MM.1S (cell line): ENCODE results near the gene TLDC2.

Experiments used
- DNase-seq: peaks from one replicate; pipeline ENCODE4 v3.0.0-alpha.2; 2015
- H2AFZ ChIP-seq: fragments of 300-600 bp; sonication (generic); 2 replicates; pipeline ENCODE4 v1.6.0; 2016; ENCODE audit warnings: antibody characterized with exemption, low read length
- H3F3A ChIP-seq: fragments of 300-600 bp; sonication (generic); 2 replicates; pipeline ENCODE4 v1.6.1; 2016; ENCODE audit warnings: mild to moderate bottlenecking, antibody characterized with exemption, low read length, moderate library complexity, mixed read lengths; ENCODE audit not compliant: insufficient read depth
- H3K27ac ChIP-seq: fragments of 300-600 bp; sonication (generic); 2 replicates; pipeline ENCODE4 v1.5.1; 2016; ENCODE audit warnings: mild to moderate bottlenecking, low read length
- H3K27me3 ChIP-seq: fragments of 300-600 bp; sonication (generic); replicated peaks from 2 replicates; pipeline ENCODE4 v1.6.0; 2016; ENCODE audit warnings: low read length; ENCODE audit not compliant: insufficient read depth
- H3K36me3 ChIP-seq: fragments of 300-600 bp; sonication (generic); replicated peaks from 2 replicates; pipeline ENCODE4 v1.6.1; 2016; ENCODE audit warnings: mild to moderate bottlenecking, low read length, mixed read lengths; ENCODE audit not compliant: insufficient read depth
- H3K4me1 ChIP-seq: fragments of 300-600 bp; sonication (generic); 2 replicates; pipeline ENCODE4 v1.6.1; 2016; ENCODE audit warnings: low read length, mixed read lengths
- H3K4me2 ChIP-seq: fragments of 300-600 bp; sonication (generic); 2 replicates; pipeline ENCODE4 v1.6.0; 2016; ENCODE audit warnings: low read depth, low read length
- H3K4me3 ChIP-seq: fragments of 300-600 bp; sonication (generic); 2 replicates; pipeline ENCODE4 v1.5.1; 2016; ENCODE audit warnings: low read length, mixed read lengths
- H3K79me2 ChIP-seq: fragments of 300-600 bp; sonication (generic); 2 replicates; pipeline ENCODE4 v1.6.1; 2016; ENCODE audit warnings: mixed run types, low read length, mixed read lengths
- H3K9ac ChIP-seq: fragments of 300-600 bp; sonication (generic); 2 replicates; pipeline ENCODE4 v1.6.1; 2016; ENCODE audit warnings: low read length, mixed read lengths
- H3K9me2 ChIP-seq: fragments of 300-600 bp; sonication (generic); replicated peaks from 2 replicates; pipeline ENCODE4 v1.6.1; 2016; ENCODE audit warnings: mild to moderate bottlenecking, low read length, mixed read lengths; ENCODE audit not compliant: insufficient read depth
- H3K9me3 ChIP-seq: fragments of 300-600 bp; sonication (generic); replicated peaks from 2 replicates; pipeline ENCODE4 v1.6.1; 2016; ENCODE audit warnings: mild to moderate bottlenecking, low read length, mixed read lengths; ENCODE audit not compliant: insufficient read depth
- H4K20me1 ChIP-seq: fragments of 300-600 bp; sonication (generic); 2 replicates; pipeline ENCODE4 v1.6.1; 2016; ENCODE audit warnings: mild to moderate bottlenecking, low read length, moderate library complexity, mixed read lengths; ENCODE audit not compliant: insufficient read depth
- EZH2 ChIP-seq: fragments of 300-600 bp; sonication (generic); optimal IDR thresholded peaks from 2 replicates; pipeline ENCODE3; 2017; ENCODE audit warnings: low read depth, mild to moderate bottlenecking, antibody characterized with exemption, low read length, mixed read lengths
- EZH2phosphoT487 ChIP-seq: fragments of 300-600 bp; sonication (generic); IDR thresholded peaks from 2 replicates; pipeline ENCODE4 v1.6.1; 2018; ENCODE audit warnings: antibody characterized with exemption, low read length
- TF ChIP-seq, protein P1 (sequence below): fragments of 300-600 bp; sonication (generic); IDR thresholded peaks from 2 replicates; pipeline ENCODE4 v1.5.1; 2016; ENCODE audit warnings: antibody characterized with exemption, low read length, mixed read lengths

TLDC2 gene

DNA sequence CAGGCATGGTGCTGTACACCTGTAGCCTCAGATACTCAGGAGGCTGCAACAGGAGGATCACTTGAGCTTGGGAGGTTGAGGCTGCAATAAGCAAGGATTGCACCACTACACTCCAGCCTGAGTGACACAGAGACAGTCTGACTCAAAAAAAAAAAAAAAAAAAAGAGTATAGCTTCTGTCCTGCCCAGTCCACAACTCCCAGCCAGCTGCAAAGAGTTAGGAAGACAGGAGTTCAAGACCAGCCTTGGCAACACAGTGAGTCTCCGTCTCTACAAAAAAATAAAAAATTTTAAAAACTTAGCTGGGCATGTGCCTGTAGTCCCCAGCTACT lies 28.3 kb upstream of the TLDC2 start:
- Histone ChIP-seq H3K27ac (no peak overlapping the region), H3K36me3 (no peaks in the 10 kb centered on the region), H3K9me3 (no peaks in the 10 kb centered on the region), H3K4me1 (peaks cover 10% of the 10 kb centered on the region), H3K27me3 (no peaks in the 10 kb centered on the region), H3K4me2 (no peak overlapping the region), H3K4me3 (no peak overlapping the region), H3K79me2 (no peaks in the 10 kb centered on the region), H2AFZ (no peak overlapping the region), H3K9ac (no peak overlapping the region), H3F3A (peaks cover 6% of the 10 kb centered on the region; the same call in 1 of the 2 replicates), H4K20me1 (no peaks in the 10 kb centered on the region), H3K9me2 (no peaks in the 10 kb centered on the region)
- TF ChIP-seq EZH2phosphoT487: no peak
- TF ChIP-seq, protein P1, sequence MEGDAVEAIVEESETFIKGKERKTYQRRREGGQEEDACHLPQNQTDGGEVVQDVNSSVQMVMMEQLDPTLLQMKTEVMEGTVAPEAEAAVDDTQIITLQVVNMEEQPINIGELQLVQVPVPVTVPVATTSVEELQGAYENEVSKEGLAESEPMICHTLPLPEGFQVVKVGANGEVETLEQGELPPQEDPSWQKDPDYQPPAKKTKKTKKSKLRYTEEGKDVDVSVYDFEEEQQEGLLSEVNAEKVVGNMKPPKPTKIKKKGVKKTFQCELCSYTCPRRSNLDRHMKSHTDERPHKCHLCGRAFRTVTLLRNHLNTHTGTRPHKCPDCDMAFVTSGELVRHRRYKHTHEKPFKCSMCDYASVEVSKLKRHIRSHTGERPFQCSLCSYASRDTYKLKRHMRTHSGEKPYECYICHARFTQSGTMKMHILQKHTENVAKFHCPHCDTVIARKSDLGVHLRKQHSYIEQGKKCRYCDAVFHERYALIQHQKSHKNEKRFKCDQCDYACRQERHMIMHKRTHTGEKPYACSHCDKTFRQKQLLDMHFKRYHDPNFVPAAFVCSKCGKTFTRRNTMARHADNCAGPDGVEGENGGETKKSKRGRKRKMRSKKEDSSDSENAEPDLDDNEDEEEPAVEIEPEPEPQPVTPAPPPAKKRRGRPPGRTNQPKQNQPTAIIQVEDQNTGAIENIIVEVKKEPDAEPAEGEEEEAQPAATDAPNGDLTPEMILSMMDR: no peak
- no peak for TF ChIP-seq EZH2
- DNase-seq: no peak

DNA sequence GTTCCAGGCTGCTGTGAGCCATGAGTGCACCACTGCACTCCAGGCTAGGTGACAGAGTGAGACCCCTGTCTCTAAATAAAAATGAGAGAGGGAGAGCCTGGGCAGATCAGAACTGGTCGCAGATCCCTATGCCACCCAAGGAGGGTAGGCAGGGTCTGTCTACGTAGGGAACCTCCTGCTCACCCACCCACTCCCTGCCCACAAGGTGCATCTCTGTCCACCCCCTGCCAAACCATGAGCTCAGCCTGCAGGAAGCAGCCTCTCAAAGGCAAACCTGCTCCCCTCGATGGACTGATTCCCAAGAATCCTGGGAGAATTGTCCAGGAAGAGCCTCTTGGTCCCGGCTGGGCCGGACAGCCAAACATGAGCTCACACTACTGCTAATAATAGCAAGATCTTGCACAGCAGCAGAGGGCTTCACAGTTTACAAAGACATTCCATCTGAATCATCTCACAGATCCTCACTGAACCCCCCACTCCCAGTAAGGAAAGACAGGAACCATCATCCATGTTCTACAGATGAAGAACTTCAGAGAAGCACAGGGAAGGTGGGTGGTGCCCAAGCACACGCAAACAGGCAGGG lies 27.8 kb upstream of the TLDC2 start:
- Histone ChIP-seq H3K36me3 (no peaks in the 10 kb centered on the region), H3K27ac (no peak overlapping the region), H3K79me2 (no peaks in the 10 kb centered on the region), H3K9ac (no peak overlapping the region), H4K20me1 (no peaks in the 10 kb centered on the region), H3K4me3 (no peak overlapping the region), H3K4me1 (peaks cover 5% of the 10 kb centered on the region), H3F3A (peaks cover 1% of the 10 kb centered on the region; the same call in 1 of the 2 replicates), H3K4me2 (no peak overlapping the region), H2AFZ (no peak overlapping the region), H3K9me2 (no peaks in the 10 kb centered on the region), H3K9me3 (no peaks in the 10 kb centered on the region), H3K27me3 (no peaks in the 10 kb centered on the region)
- no peak for DNase-seq
- TF ChIP-seq EZH2phosphoT487 (no peak), EZH2 (no peak)
- TF ChIP-seq, protein P1: no peak

DNA sequence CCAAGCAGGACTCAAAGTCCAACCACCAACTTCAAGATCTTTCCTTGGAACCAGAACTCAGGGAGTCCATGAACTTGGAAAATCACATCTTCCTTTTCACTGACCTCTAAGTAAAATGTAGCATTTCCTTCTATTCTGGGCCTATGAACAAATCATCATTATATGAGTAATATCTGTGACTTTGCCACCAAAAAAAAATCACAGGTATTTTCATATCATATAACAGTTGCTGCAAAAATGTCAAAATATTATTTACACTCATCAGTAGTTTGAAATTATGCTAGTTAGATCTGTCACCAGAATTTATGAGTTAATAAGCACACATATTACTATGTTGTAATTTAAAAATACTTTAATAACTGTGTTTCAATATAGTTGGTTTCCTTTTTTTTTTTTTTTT lies 27.3 kb upstream of the TLDC2 start:
- no peaks in the 10 kb centered on the region for H3F3A ChIP-seq
- H3K27ac ChIP-seq: no peak overlapping the region
- no peak overlapping the region for H2AFZ ChIP-seq
- no peak for DNase-seq
- no peaks in the 10 kb centered on the region for H3K9me3 ChIP-seq
- H3K9ac ChIP-seq: no peak overlapping the region
- no peaks in the 10 kb centered on the region for H3K79me2 ChIP-seq
- no peak overlapping the region for H3K4me2 ChIP-seq
- no peaks in the 10 kb centered on the region for H3K9me2 ChIP-seq
- H4K20me1 ChIP-seq: no peaks in the 10 kb centered on the region
- TF ChIP-seq EZH2phosphoT487 (no peak), EZH2 (no peak)
- TF ChIP-seq, protein P1: no peak
- H3K36me3 ChIP-seq: no peaks in the 10 kb centered on the region
- H3K4me3 ChIP-seq: no peak overlapping the region
- no peaks in the 10 kb centered on the region for H3K27me3 ChIP-seq
- peaks cover 2% of the 10 kb centered on the region for H3K4me1 ChIP-seq
